ENCODE measurements around the gene MARCHF9.
"Not testable (repeated sequence)": the region's sequence is repeated elsewhere in the genome, so short reads cannot be mapped to it uniquely, and the experiment has no call there.

- TF ChIP-seq JUND (IDR thresholded peaks at IDR 0.05); CTCF (IDR thresholded peaks at IDR 0.05); YY1 (IDR thresholded peaks at IDR 0.05; ENCODE audit: low read depth); GATA2 (CRISPR knock-in tag; IDR thresholded peaks at IDR 0.05); TCF12 (IDR thresholded peaks at IDR 0.05); FOXM1 (IDR thresholded peaks at IDR 0.05; ENCODE audit: low read depth); NRF1 (IDR thresholded peaks at IDR 0.05; ENCODE audit: low read depth, low read length); SMC3 (IDR thresholded peaks at IDR 0.05; ENCODE audit: low read depth, low read length): not testable (repeated sequence)
Observed at GRCh38 chr12:57715036-57715748, 39.7 kb upstream of the MARCHF9 start.

Data from SK-N-SH (cell line).